Retinal pigment epithelial cell (primary cell): ENCODE results near the gene TRAF7.

Experiments used
- DNase-seq: peaks from one replicate; pipeline ENCODE4 v3.0.0-alpha.2; 2010; ENCODE audit warnings: low read depth
- H3K4me3 ChIP-seq: 2 replicates; pipeline ENCODE4 v1.5.1; 2011; ENCODE audit warnings: mild to moderate bottlenecking, low read length, control low read depth, moderate library complexity
- TF ChIP-seq, protein P1 (sequence below): conservative IDR thresholded peaks from 2 replicates; pipeline ENCODE4 v1.5.1; 2011; ENCODE audit warnings: low read depth, low read length, control low read depth, inconsistent platforms

The TRAF7 gene

DNA sequence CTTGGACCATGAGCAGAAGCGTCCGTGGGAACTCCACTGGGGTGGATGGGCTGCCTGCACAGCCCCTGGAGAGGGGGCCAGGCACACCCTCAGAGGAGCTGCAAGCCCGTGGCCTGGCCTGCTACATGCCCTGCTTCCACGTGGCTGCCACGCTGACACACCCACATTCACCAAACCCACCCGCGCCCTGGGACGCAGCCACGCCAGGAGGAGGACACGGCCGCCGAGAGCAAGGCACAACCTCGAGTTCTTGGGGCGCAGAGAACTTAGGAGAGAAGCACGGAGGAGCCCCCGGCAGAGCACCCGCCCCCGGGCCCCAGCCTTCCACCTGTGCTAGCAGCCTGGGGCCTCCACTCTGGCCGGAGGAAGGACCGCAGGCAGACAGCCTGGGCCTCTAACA is 22.0 kb downstream of the TRAF7 start:
- TF ChIP-seq, protein P1, sequence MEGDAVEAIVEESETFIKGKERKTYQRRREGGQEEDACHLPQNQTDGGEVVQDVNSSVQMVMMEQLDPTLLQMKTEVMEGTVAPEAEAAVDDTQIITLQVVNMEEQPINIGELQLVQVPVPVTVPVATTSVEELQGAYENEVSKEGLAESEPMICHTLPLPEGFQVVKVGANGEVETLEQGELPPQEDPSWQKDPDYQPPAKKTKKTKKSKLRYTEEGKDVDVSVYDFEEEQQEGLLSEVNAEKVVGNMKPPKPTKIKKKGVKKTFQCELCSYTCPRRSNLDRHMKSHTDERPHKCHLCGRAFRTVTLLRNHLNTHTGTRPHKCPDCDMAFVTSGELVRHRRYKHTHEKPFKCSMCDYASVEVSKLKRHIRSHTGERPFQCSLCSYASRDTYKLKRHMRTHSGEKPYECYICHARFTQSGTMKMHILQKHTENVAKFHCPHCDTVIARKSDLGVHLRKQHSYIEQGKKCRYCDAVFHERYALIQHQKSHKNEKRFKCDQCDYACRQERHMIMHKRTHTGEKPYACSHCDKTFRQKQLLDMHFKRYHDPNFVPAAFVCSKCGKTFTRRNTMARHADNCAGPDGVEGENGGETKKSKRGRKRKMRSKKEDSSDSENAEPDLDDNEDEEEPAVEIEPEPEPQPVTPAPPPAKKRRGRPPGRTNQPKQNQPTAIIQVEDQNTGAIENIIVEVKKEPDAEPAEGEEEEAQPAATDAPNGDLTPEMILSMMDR = no peak
- DNase-seq = no peak
- H3K4me3 ChIP-seq = no peak overlapping the region

DNA sequence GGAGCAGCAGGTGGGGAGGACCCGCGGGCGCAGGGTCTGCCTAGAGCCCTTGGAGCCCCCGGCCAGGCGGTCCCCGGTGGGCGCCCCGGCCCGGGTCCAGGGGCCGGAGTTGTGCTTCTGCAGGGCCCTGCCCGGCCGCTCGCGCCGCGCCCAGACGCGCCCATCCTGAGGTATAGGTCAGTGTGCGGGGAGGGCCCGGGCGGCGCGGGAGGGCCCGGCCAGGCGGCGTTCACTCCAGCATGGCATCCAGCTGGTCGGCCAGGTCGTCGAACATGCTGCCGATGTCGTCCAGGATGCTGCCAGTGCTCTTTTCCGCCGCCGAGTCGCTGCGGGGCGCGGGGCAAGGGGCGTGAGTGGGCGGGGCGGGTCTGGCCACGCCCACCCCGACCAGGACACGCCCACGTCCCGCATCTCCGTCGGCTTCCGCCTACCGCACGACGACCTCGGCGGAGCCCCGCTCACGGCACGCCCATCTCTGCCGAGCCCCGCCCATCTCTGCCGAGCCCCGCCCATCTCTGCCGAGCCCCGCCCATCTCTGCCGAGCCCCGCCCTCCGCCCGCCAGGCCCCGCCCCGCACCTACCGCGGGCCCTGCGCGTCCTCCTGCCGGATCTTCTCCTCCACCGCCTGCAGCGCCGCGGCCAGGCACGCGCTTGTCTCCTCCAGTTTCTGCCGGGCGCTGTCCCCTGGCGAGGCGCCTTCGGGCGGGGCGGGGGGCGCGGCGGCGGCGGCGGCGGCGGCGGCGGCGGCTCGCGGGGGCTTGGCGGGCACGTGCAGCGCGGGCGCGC is 22.9 kb downstream of the TRAF7 start:
- TF ChIP-seq, protein P1 = no peak
- no peak overlapping the region for H3K4me3 ChIP-seq
- DNase-seq = no peak

DNA sequence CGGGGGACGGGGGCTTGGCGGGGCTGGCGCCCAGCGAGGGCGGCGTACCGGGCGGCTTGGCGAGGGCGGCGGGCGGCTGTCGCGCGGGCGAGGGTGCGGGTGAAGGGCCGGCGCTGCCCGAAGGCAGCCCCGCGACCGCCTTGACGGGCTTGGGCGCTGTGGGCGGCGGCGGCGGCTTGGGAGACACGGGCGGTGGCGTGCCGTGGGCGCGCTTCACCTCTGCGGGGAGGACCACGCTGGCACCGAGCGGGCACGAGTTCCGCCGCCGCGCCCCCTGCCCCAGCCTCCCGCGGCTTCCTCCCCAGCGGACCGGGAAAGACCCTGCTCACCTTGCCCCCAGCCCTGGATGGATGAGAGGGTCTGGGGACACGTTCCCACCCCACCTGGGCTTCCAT is 23.5 kb downstream of the TRAF7 start:
- no peak for DNase-seq
- TF ChIP-seq, protein P1 = no peak
- H3K4me3 ChIP-seq = no peak overlapping the region

DNA sequence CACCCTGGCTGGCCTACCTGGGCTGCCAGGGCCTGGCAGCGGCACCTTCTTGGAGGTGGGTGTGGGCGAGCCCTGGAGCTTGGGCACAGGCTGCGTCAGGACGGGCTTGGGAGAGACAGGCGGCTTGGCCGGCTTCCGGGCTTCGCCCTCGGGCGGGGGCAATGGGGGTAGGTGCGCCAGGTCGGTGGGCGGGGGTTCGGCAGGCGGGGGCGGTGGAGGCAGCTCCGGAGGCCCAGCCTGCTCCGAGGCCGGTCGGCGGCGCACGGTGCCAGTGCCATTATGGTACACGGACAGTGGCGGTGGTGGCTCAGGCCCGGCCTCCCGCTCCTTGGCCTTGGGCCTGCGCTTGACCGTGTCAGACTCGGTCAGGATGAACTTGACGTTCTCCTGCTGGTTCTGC is 24.0 kb downstream of the TRAF7 start:
- DNase-seq = no peak
- TF ChIP-seq, protein P1 = no peak
- no peak overlapping the region for H3K4me3 ChIP-seq

DNA sequence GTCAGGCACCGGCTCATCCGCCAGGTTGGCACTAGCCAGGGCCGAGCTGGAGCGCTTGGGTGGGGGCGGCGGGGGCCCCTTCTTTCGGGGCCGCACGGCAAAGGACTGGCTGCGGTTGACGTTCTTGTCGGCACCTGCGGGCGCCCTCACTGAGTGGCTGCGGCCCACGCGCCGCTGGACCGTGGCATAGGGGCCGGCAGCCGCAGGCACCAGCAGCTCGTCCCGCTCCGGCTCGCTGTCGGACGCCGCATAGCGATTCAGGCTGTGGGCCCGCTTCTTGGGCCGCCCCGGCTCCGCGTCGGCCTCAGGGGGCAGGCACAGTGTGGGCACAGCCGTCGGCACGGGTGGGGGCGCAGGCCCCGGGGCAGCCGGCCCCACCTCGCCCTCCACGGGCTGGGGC is 24.9 kb downstream of the TRAF7 start:
- no peak for DNase-seq
- no peak overlapping the region for H3K4me3 ChIP-seq
- TF ChIP-seq, protein P1 = no peak

DNA sequence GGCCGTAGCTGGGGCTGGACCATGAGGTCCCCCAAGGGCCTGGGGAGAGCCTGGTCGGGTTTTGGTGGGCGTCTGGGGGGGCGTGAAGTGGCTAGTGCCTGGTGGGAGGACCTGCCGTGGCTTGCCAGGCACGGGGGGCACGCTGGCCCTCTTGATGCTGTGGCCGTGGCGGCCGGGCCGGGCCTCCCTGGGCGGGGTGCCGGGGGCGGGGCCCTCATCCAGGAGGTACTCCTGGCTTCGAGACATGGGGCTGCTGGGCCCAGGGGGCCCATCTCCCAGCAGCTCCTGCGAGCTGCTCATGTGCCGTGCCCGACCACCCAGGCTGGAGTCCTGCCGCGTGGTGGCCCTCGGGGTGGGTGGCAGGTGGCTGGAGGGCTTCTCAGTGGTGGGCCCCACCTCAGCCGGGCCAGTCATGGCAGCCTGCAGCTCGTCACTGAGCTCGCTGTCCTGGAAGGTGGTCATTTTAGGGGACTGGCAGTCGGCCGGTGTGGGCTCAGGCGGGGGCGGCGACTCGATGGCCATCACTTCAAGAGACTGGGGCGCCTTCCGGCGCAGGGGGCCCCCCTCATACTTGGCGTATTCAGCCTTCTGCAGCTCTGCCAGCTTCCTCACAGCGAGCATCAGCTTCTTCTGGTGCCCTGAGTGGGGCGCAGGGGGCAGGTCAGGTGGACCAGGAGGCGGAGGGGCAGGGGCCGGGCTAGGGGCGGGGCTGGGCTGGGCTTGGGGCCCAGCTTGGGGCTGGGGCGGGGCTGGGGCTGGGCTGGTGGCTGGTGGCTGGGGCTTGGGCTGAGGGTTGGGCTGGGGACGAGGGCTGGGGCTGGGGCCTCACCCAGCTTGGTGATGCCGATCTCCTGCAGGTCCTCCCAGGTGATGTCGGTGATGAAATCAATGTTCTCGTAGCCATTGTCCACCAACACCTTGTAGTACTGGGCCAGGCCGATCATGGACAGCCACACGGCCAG is 25.7 kb downstream of the TRAF7 start:
- H3K4me3 ChIP-seq = no peak overlapping the region
- no peak for DNase-seq
- TF ChIP-seq, protein P1 = no peak
